Measurements from ENCODE around the gene CPLX3.

The CPLX3 gene

DNA sequence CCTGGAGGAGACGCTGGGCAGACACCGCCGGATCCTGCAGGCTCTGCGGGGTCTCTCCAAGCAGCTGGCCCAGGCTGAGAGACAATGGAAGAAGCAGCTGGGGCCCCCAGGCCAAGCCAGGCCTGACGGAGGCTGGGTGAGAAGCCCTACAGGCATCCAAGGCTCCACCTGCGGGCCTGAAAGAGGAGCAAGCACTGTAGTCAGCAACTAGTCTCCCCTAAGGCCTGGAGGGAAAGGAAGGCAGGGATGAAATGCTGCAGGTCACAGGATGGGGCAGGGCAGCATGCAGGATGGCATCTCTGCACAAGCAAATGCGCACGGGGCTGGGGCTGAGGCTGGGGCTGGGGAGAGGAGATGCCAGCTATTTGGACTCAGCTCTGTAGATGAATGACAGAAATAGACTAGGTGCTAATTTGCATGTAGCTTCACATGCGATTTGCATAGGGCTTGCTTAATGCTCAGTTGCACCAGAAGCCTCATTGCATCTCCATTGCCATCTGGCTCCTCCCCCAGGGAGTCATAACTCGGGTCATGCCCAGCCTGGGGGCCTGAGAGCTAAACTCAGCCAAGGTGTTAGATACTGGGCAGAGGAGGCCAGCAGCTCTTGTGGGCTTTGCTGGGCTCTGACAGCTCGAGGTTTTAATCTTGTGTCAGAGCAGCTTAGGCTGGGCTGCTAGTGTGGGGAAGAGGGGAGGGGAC lies 5.2 kb upstream of the CPLX3 start:
- TF ChIP-seq, protein P1, sequence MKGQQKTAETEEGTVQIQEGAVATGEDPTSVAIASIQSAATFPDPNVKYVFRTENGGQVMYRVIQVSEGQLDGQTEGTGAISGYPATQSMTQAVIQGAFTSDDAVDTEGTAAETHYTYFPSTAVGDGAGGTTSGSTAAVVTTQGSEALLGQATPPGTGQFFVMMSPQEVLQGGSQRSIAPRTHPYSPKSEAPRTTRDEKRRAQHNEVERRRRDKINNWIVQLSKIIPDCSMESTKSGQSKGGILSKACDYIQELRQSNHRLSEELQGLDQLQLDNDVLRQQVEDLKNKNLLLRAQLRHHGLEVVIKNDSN (IDR thresholded peaks at IDR 0.05) = no peak
- no peak for TF ChIP-seq NFIC (IDR thresholded peaks at IDR 0.05)
- no peak for TF ChIP-seq TCF12 (IDR thresholded peaks at IDR 0.05; ENCODE audit: low read depth)
- no peak for TF ChIP-seq YY1 (IDR thresholded peaks at IDR 0.05; ENCODE audit: low read depth)
- TF ChIP-seq FOXM1 (IDR thresholded peaks at IDR 0.05; ENCODE audit: borderline replicate concordance, low read depth) = no peak
- no peak for TF ChIP-seq TAF1 (IDR thresholded peaks at IDR 0.05; ENCODE audit: low read depth)
- no peak for TF ChIP-seq RAD21 (IDR thresholded peaks at IDR 0.05; ENCODE audit: low read depth)
- no peak for TF ChIP-seq TEAD4 (IDR thresholded peaks at IDR 0.05)
- TF ChIP-seq, protein P2, sequence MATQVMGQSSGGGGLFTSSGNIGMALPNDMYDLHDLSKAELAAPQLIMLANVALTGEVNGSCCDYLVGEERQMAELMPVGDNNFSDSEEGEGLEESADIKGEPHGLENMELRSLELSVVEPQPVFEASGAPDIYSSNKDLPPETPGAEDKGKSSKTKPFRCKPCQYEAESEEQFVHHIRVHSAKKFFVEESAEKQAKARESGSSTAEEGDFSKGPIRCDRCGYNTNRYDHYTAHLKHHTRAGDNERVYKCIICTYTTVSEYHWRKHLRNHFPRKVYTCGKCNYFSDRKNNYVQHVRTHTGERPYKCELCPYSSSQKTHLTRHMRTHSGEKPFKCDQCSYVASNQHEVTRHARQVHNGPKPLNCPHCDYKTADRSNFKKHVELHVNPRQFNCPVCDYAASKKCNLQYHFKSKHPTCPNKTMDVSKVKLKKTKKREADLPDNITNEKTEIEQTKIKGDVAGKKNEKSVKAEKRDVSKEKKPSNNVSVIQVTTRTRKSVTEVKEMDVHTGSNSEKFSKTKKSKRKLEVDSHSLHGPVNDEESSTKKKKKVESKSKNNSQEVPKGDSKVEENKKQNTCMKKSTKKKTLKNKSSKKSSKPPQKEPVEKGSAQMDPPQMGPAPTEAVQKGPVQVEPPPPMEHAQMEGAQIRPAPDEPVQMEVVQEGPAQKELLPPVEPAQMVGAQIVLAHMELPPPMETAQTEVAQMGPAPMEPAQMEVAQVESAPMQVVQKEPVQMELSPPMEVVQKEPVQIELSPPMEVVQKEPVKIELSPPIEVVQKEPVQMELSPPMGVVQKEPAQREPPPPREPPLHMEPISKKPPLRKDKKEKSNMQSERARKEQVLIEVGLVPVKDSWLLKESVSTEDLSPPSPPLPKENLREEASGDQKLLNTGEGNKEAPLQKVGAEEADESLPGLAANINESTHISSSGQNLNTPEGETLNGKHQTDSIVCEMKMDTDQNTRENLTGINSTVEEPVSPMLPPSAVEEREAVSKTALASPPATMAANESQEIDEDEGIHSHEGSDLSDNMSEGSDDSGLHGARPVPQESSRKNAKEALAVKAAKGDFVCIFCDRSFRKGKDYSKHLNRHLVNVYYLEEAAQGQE (IDR thresholded peaks at IDR 0.05; ENCODE audit: low read depth) = no peak
- TF ChIP-seq EGR1 (IDR thresholded peaks at IDR 0.05) = no peak

DNA sequence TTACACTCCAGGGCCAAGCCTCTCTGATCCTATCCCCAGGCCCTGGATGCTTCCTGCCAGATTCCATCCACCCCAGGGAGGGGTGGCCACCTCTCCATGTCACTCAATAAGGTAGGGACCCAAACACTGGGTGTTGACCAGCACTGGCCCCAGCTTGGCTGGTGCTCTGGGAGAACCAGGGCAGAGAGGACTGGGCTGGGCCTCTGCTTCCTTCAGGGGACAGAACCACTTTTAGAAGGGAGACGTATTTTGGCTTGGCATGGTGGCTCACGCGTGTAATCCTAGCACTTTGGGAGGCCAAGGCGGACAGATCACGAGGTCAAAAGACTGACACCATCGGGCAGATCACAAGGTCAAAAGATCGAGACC lies 4.7 kb upstream of the CPLX3 start:
- no peak for TF ChIP-seq EGR1 (IDR thresholded peaks at IDR 0.05)
- TF ChIP-seq TCF12 (IDR thresholded peaks at IDR 0.05; ENCODE audit: low read depth) = no peak
- no peak for TF ChIP-seq TAF1 (IDR thresholded peaks at IDR 0.05; ENCODE audit: low read depth)
- no peak for TF ChIP-seq EP300 (IDR thresholded peaks at IDR 0.05; ENCODE audit: borderline replicate concordance)
- TF ChIP-seq FOXM1 (IDR thresholded peaks at IDR 0.05; ENCODE audit: borderline replicate concordance, low read depth) = no peak
- TF ChIP-seq CREB1 (IDR thresholded peaks at IDR 0.05; ENCODE audit: low read depth) = no peak
- TF ChIP-seq, protein P2 (IDR thresholded peaks at IDR 0.05; ENCODE audit: low read depth) = no peak

DNA sequence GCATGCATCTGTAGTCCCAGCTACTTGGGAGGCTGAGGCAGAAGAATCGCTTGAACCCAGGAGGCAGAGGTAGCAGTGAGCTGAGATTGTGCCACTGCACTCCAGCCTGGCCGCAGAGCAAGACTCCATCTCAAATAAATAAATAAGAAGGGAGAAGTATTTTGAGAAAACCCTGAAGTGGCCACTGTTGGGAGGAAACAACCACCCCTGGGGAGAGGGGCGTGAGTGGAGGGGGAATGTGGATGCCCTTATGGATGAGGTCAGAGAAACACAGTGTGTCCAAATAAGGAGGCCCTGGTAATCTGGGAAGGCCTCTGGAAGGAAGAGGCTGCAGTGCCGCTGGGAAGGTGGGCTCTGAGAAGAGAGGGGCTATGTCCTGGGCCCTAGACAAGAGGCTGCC lies 4.2 kb upstream of the CPLX3 start:
- TF ChIP-seq, protein P1 (IDR thresholded peaks at IDR 0.05) = no peak
- TF ChIP-seq TCF12 (IDR thresholded peaks at IDR 0.05; ENCODE audit: low read depth) (no peak), NFIC (IDR thresholded peaks at IDR 0.05) (no peak), EP300 (IDR thresholded peaks at IDR 0.05; ENCODE audit: borderline replicate concordance) (no peak), TEAD4 (IDR thresholded peaks at IDR 0.05) (no peak), FOXM1 (IDR thresholded peaks at IDR 0.05; ENCODE audit: borderline replicate concordance, low read depth) (no peak)
- TF ChIP-seq, protein P2 (IDR thresholded peaks at IDR 0.05; ENCODE audit: low read depth) = no peak

DNA sequence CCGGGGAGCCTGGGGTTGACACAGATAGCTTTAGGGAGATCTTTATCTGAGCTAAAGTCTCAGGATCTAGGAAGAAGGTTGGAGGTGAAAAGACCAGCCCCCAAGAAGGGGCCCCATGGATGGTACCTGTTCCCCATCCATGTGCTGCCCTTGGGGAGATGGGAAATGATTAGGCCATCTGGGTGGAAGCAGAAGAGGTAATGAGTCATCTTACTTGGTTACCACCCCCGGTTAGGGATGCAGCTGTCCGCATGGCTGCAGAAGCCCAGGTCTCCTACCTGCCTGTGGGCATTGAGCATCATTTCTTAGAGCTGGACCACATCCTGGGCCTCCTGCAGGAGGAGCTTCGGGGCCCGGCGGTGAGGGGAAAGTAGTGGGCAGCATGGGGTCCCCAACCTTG lies 3.1 kb upstream of the CPLX3 start:
- TF ChIP-seq CEBPB (IDR thresholded peaks at IDR 0.05) = no peak

DNA sequence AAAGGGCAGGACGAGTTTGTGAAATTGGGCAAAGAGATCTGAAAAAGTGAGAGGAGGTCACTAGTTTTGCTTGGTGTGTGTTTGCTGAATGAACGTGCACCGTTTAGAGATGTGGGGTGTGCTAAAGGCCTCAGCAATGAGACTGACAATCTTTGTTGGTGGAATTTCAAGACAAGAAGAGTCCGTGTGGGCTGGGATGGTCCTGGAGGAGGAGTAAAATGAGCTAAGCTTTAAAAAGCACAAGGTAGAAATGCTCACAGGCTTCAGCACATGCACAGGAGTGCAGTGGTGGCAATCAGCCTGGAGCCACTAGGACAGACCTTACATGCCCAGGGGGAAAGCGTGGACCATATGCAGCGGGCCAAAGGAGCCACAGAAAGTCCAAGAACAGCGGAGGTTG lies 1.5 kb upstream of the CPLX3 start:
- TF ChIP-seq, protein P1 (IDR thresholded peaks at IDR 0.05) = no peak
- TF ChIP-seq CEBPB (IDR thresholded peaks at IDR 0.05) = no peak
- TF ChIP-seq, protein P2 (IDR thresholded peaks at IDR 0.05; ENCODE audit: low read depth) = no peak
- no peak for TF ChIP-seq CREB1 (IDR thresholded peaks at IDR 0.05; ENCODE audit: low read depth)
- TF ChIP-seq NFIC (IDR thresholded peaks at IDR 0.05) = no peak
- TF ChIP-seq FOXM1 (IDR thresholded peaks at IDR 0.05; ENCODE audit: borderline replicate concordance, low read depth) = no peak
- no peak for TF ChIP-seq EP300 (IDR thresholded peaks at IDR 0.05; ENCODE audit: borderline replicate concordance)
- no peak for TF ChIP-seq TCF12 (IDR thresholded peaks at IDR 0.05; ENCODE audit: low read depth)
- TF ChIP-seq EGR1 (IDR thresholded peaks at IDR 0.05) = no peak
- TF ChIP-seq, protein P3, sequence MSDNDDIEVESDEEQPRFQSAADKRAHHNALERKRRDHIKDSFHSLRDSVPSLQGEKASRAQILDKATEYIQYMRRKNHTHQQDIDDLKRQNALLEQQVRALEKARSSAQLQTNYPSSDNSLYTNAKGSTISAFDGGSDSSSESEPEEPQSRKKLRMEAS (IDR thresholded peaks at IDR 0.05) = no peak
- TF ChIP-seq ZBTB7A (IDR thresholded peaks at IDR 0.05; ENCODE audit: low read depth) = no peak
- TF ChIP-seq RAD21 (IDR thresholded peaks at IDR 0.05; ENCODE audit: low read depth) = no peak
- no peak for TF ChIP-seq TEAD4 (IDR thresholded peaks at IDR 0.05)
- TF ChIP-seq TAF1 (IDR thresholded peaks at IDR 0.05; ENCODE audit: low read depth) = no peak
- no peak for TF ChIP-seq YY1 (IDR thresholded peaks at IDR 0.05; ENCODE audit: low read depth)
